ENCODE results near the gene HCFC1R1. TPM values are rescaled to one million over a fixed set of nuclear protein-coding genes. Genes with fewer than 3 reads are reported as not detected.

The HCFC1R1 gene
- total RNA-seq, 1 experiment from 2014 or later: 75.4 TPM

GRCh38 chr16:2990891-2991290 is 32.9 kb downstream of the HCFC1R1 start:
- BruUV-seq (replicated peaks): no TSS peak
- peaks cover 8% of the 10 kb centered on the region for H3K4me1 Mint-ChIP-seq (ENCODE audit: low read depth, unreplicated experiment)
- H3K27me3 Mint-ChIP-seq (ENCODE audit: unreplicated experiment): no peaks in the 10 kb centered on the region
- H3K9me3 Mint-ChIP-seq (ENCODE audit: low read depth, unreplicated experiment): no peaks in the 10 kb centered on the region
- H3K36me3 Mint-ChIP-seq (ENCODE audit: insufficient read depth, unreplicated experiment): peaks cover 21% of the 10 kb centered on the region
- no peak overlapping the region for H3K27ac Mint-ChIP-seq (ENCODE audit: unreplicated experiment)
- TF ChIP-seq CTCF (IDR thresholded peaks at IDR 0.05; ENCODE audit: unreplicated experiment): no peak
- DNase-seq: no peak
- intact Hi-C loops (cut with micrococcal nuclease; ENCODE audit: unreplicated experiment): no loop called here
- no peak overlapping the region for H3K4me3 Mint-ChIP-seq (ENCODE audit: low read depth, unreplicated experiment)
- CTCF ChIA-PET: no interaction called here

- H3K4me3 Mint-ChIP-seq (ENCODE audit: low read depth, unreplicated experiment): no peak overlapping the region
- peaks cover 18% of the 10 kb centered on the region for H3K36me3 Mint-ChIP-seq (ENCODE audit: insufficient read depth, unreplicated experiment)
- no peaks in the 10 kb centered on the region for H3K9me3 Mint-ChIP-seq (ENCODE audit: low read depth, unreplicated experiment)
- no TSS peak for BruUV-seq (replicated peaks)
- no peak overlapping the region for H3K27ac Mint-ChIP-seq (ENCODE audit: unreplicated experiment)
- intact Hi-C loops (cut with micrococcal nuclease; ENCODE audit: unreplicated experiment): no loop called here
- peaks cover 13% of the 10 kb centered on the region for H3K4me1 Mint-ChIP-seq (ENCODE audit: low read depth, unreplicated experiment)
- TF ChIP-seq CTCF (IDR thresholded peaks at IDR 0.05; ENCODE audit: unreplicated experiment): no peak
- no peak for DNase-seq
- H3K27me3 Mint-ChIP-seq (ENCODE audit: unreplicated experiment): no peaks in the 10 kb centered on the region
- CTCF ChIA-PET: interaction anchor here (1.3 kb wide), 1 partner anchor 19 kb away, joined by 3 read pairs; no protein-coding TSS in a partner anchor
These were observed 35.1 kb downstream of the HCFC1R1 start for GRCh38 chr16:2988590-2989099.

GRCh38 chr16:2987833-2988232 is 35.9 kb downstream of the HCFC1R1 start:
- intact Hi-C loops (cut with micrococcal nuclease; ENCODE audit: unreplicated experiment): no loop called here
- DNase-seq: no peak
- Mint-ChIP-seq H3K27me3 (ENCODE audit: unreplicated experiment) (no peaks in the 10 kb centered on the region), H3K36me3 (ENCODE audit: insufficient read depth, unreplicated experiment) (peaks cover 21% of the 10 kb centered on the region), H3K4me1 (ENCODE audit: low read depth, unreplicated experiment) (peaks cover 16% of the 10 kb centered on the region), H3K9me3 (ENCODE audit: low read depth, unreplicated experiment) (no peaks in the 10 kb centered on the region), H3K4me3 (ENCODE audit: low read depth, unreplicated experiment) (no peak overlapping the region), H3K27ac (ENCODE audit: unreplicated experiment) (no peak overlapping the region)
- no TSS peak for BruUV-seq (replicated peaks)
- CTCF ChIA-PET: interaction anchor here (1.3 kb wide), 1 partner anchor 18 kb away, joined by 3 read pairs; no protein-coding TSS in a partner anchor
- no peak for TF ChIP-seq CTCF (IDR thresholded peaks at IDR 0.05; ENCODE audit: unreplicated experiment)

- CTCF ChIA-PET: interaction anchor here (1.3 kb wide), 1 partner anchor 17 kb away, joined by 3 read pairs; no protein-coding TSS in a partner anchor
- Mint-ChIP-seq H3K27me3 (ENCODE audit: unreplicated experiment) (no peaks in the 10 kb centered on the region), H3K4me3 (ENCODE audit: low read depth, unreplicated experiment) (no peak overlapping the region), H3K9me3 (ENCODE audit: low read depth, unreplicated experiment) (no peaks in the 10 kb centered on the region), H3K27ac (ENCODE audit: unreplicated experiment) (no peak overlapping the region), H3K36me3 (ENCODE audit: insufficient read depth, unreplicated experiment) (peaks cover 23% of the 10 kb centered on the region), H3K4me1 (ENCODE audit: low read depth, unreplicated experiment) (peaks cover 20% of the 10 kb centered on the region)
- TF ChIP-seq CTCF (IDR thresholded peaks at IDR 0.05; ENCODE audit: unreplicated experiment): no peak
- no TSS peak for BruUV-seq (replicated peaks)
- no peak for DNase-seq
- intact Hi-C loops (cut with micrococcal nuclease; ENCODE audit: unreplicated experiment): no loop called here
These were observed 36.5 kb downstream of the HCFC1R1 start for GRCh38 chr16:2987286-2987685.

All from Calu3 (cell line).